ENCODE results near the gene OR6K6. TPM values are rescaled to one million over a fixed set of nuclear protein-coding genes. Genes with fewer than 3 reads are reported as not detected.

Gene OR6K6
- total RNA-seq, 2 experiments from 2014 or later: not detected

Other genes starting within 250 kb of the OR6K6 start
- not detected for gene OR6Y1, start 200.3 kb upstream of the OR6K6 start, total RNA-seq
- gene OR6P1, start 184.1 kb upstream of the OR6K6 start, total RNA-seq: not detected
- gene OR10X1, start 174.8 kb upstream of the OR6K6 start, total RNA-seq: not detected
- not detected for gene OR10Z1, start 149.5 kb upstream of the OR6K6 start, total RNA-seq
- not detected for gene SPTA1, start 68.0 kb upstream of the OR6K6 start, total RNA-seq
- gene OR6K2, start 54.1 kb upstream of the OR6K6 start, total RNA-seq: not detected
- gene OR6K3, start 34.0 kb upstream of the OR6K6 start, total RNA-seq: not detected
- not detected for gene OR6N1, start 17.5 kb downstream of the OR6K6 start, total RNA-seq
- not detected for gene OR6N2, start 26.5 kb downstream of the OR6K6 start, total RNA-seq
- gene MNDA, start 76.6 kb downstream of the OR6K6 start, total RNA-seq: not detected
- gene PYHIN1, start 176.8 kb downstream of the OR6K6 start, total RNA-seq: 10 to 100 TPM; 11.5 to 12.5 TPM